NCI-H748 (cell line): ENCODE results near the gene PTPN9.
"Not testable (repeated sequence)": the region's sequence is repeated elsewhere in the genome, so short reads cannot be mapped to it uniquely, and the experiment has no call there.

Experiments
- DNase-seq: peaks from one replicate; lab custom pipeline; 2025; ENCODE audit not compliant: unreplicated experiment; lab: John Stamatoyannopoulos, UW

Gene PTPN9

DNA sequence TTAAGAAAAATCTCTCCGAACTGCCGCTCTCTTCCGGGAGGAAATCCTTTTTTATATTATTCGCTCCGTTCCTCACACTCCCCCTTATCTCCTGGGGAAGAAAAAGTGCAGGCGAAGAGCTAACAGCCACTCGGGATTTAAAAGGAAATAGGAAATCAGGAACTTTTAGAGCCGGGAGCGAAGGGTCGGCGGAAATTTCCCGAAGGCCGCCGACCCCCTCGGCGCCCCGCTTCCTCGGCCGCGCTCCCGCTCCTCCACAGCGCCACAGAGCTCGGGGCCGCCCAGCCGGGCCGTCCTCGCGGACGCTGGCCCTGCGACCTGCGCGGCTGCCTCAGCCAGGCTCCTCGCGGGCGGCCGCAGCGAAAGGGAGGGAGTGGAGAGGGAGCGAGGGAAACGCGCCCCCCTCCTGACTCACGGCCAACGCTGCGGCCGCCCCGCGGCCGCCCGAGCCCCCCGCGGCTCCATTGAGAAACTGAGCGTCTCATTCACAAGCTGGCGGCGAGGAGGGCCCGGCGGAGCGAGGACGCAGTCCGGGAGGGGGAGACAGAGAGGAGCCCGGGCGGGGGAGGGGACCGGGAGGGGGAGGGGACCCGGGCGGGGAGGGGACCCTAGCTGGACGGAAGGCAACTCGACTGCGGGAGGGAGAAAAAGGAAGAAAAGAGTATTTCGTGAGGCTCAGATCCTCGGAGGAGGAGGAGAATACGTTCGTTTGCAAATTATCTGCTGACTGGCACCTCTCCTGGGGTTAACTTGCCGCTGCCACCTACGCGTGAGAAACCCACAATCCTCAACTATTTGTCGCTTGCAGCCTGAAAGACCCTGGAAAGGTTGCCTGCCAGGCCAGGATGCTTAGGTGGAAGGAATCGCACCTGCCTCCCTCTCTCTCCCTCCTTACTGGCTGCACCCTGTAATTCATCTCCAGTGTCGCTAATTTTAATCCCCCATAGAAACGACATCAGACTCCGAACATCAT lies at the start of gene PTPN9:
Gene PTPN9, minus strand, starts transcription at position 368 of the 973 bp plus-strand sequence. CDS start 539 bp downstream, outside the sequence.
- peak; percentile 86 for DNase-seq

DNA sequence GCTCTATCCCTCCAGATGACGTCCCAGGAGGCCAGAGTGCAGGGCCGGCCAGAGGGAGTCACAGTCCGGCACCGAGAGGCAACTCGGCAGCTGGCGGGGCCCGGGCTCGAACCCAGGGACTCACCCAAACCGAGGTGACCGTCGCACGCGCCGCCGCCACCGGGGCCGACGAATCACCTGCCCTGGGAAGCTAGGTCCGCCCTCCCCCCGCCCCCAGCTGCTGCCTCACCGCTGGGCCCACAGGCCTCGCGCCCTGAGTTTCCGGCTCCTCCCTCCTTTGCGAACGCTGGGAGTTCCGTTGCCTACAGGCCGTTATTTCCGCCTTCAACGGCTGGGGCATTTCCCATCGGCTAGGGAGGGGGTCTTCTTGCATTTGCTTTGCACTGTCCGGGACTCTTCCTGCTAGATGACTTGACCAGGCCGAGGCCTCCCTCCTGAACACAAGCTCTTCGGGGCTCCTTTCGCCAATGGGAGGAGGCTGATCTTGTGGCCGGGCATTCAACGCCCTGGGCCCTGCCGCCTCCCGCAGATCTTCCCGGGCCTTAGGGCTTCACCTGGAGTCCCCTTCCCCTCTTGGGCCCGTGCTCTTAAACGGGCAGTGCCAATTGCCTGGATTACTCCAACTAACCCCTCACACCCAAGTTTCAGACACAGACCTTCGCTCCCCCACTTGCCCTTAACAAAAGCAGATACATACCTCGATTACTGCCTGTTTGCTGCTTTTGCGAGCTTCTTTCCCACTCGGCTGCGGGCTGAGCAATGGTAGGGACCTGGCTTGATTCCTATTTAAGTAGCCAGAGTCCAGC lies 46.6 kb upstream of the PTPN9 start, which contains the start of gene SNUPN:
Gene SNUPN, minus strand, starts transcription at position 184 of the 806 bp plus-strand sequence. CDS start 4,674 bp downstream, outside the sequence.
- peak; percentile 77 for DNase-seq

DNA sequence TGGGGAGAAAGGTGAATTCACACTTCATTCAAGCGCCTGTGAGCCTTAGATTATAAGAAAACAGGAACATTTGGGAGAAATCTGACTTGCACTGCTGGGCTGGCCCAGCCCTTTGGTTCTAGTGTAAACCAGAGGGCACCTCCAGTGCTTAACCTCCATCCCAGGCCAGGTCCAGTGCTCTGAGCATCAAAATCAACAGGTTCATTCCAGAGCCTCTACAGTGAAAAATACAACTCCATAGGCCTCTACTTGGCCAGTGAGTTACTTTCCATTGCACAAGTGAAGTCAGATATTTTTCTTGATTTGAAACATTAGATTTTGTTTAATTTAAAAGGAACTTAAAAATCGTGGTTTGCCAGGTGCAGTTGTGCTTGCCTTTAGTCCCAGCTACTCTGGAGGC lies 43.4 kb upstream of the PTPN9 start:
- no peak for DNase-seq

DNA sequence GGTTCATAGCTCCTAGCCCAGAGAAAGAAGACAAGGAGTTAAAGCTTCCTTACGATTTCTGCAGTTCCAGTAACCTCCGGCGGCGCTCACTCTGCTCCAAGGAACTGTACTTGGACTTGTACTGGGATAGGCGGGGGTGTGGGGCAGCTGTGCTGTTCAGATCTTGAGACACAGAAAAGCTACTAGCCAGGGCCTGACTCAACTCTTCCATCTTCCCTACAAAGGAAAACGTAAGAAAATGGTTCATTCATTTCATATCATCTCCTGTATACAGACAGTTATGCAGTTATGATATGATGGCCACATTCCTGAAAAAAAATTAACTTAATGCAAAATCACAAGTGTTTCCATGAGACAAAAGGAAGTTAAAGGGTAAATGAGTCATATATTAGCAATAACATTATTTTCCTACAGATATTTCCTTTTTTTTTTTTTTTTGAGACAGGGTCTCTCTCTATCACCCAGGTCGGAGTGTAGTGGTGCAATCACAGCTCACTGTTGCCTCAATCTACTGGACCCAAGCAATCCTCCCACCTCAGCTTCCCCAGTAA lies 41.8 kb upstream of the PTPN9 start:
- DNase-seq, result no peak

DNA sequence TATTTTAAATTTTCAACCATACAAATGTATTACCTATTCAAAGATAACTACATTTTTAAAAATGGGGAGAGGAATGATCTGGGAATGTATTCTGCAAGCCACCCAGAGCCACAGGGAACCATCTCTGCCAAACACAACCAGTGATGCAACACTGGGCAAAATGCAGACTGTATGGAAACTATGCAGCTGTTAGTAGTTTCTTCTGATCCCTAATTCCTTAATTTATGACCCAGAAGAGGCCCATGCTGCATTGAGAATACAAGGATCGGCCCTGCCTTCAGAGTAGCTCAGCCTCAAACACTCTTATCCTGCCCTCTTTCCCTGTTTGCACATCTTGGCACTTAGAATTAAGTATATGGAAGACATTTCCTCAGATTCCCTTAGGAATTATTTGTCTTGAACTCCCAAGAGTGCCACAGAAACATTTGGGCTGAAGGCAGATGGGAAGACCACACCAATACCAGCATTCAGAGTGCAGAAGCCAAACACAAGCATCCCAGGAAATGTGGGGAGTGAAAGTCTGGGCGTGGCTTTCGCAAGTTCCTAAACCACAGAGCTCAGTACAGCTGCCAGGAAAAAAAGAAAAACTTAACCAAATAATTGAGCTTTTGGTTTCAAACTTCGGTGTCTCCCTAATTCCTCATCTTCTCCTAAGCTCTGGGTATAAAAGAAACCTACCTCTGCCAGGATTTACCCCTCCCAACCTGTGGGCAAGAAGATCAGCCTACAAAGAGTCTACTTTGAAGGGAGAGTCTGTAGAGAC lies 41.1 kb upstream of the PTPN9 start:
- DNase-seq, result no peak

DNA sequence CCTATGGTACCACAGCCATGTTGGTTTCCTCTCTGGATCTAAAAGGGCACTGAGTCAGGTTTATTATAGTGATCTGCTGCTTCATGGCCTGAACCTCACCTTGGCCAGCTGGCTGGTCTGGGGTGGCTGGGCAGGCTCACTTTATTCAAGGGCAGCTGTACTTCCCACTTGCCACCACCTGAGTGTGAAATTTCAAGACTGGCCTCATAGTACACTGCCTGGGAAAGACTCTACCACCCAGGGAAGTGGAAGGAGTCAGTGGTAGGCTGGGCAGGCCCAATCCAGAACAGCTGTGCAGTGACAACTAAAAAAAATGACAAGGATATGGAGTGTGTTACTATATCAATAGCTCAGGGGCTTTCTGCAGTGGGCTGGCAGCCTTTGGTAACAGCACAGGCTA lies 37.7 kb upstream of the PTPN9 start:
- no peak for DNase-seq

DNA sequence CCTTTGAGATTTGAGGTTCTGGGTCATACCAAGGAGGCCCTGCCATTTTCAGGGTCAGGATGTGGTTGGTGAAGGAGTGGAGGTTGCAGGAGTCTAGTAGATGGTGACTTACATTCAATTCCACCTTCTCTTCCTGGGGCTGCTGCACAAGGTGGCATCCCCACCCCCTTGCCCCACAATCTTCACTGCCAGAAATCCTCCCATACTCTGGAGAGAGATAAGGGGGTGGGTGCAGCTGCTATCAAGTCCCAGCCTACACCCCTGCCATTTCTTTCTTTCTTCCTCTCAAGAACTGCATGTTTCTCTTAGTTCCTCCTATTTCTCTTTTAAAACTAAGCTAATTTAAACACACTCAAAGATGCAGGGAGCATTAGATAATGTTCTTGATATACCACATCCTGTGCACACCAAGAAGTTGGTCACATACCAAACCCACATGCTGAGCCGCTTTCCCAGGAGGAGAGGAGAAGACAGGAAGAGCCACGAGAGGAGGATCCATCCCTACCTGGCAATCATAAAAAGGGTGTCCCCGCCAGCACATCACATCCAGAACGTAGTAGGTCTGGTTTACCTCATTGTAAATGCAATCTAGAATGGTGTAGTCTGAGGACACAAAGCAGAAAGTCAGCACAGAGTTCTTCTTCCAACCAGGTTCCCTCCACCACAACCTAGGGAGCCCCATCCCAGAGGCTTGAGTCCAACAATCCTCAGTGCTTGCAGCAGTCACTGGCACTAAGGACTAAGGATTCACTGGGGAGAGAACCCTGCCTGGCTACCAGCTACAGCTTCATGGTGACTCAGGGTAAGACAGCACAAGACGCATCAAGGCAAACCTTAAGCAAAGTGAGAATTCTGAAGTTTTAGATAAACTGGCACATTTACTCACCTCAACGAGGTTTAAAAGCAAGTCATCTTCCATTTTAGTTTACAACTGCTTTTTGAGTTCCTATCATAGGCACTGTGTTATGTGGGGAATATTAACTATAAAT lies 27.9 kb upstream of the PTPN9 start:
- DNase-seq, result no peak

DNA sequence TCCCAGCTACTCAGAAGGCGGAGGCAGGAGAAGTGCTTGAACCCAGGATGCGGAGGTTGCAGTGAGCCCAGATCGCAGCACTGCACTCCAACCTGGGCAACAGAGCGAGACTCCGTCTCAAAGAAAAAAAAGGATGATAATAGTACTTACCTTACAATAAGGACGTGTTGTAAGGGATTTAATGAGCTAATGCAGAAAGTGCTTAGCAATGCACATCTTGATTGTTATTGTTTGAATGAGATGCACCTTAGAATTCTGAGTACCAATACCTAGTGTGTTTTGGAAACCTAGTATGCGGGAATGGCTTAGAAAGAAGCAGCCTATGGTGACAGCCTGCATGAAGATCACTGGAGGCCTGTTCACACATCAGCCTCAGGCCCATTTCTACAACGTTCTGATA lies 26.9 kb upstream of the PTPN9 start:
- no peak for DNase-seq

DNA sequence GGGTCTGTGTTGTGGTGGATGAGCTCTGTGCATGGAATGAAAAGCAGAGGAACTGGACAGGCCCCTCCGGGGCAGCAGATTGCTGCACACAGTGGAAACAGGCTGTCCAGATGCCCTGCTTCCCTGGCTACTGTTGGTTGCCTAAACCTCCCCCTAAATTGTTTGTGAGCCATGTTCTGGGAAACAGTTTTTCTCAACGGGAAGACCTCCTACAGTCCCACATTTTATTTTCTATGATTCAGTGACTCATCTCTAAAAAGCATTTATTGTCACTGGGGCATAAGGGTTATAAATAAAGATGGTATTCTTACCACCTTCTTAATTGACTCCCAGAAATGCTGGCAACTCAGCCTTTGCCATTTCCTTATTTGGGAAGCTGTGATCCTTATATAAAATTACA lies 20.3 kb upstream of the PTPN9 start:
- no peak for DNase-seq

DNA sequence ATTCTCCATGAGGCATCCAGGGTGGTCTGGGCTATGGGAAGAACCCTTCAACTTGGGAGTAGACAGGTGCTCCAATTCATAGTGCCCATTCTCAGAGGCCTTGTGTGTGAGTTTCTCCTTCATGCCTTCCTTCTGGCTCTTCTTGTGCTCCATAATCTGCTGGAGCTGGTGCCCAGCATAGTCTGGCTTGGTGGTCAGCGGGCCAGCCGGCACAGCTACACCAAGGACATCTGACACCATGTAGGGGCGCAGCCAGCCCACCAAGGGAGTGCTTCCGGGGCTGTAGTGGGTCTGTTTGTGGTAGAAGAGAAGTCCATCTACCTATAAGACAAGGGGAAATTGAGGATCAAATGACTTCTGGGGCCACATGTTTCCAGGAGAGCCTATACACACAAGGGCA lies 19.2 kb upstream of the PTPN9 start:
- no peak for DNase-seq

DNA sequence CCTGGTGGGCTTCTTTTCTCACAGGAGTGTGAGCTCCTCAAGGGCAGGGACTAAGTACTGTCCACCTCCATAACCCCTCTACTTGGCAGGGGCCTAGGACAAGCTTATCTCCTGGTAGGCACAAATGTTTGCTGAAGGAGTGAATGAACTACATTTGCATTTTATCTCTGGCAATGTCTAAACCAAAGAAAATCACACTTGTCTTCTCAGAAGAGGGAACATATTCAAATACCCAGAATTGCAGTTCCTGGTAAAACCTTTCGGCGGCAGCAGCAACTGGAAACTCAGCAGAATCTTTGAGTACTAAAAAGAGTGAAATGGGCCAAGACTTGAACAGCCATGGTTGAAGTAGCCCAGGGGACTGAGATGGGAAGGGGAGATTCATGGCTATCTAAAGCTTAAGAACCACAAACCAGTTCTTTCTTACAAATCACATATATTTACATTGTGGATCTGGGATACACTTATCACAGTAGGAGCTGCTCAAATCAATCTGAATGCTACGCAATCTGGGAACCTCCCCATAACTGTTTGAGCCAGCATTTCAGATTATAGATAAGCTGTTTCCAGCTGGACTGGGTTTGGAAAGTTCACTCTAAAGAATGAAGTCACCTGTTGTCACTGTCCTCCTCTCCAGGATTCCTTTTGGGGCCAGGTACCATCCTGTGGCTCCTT lies 18.7 kb upstream of the PTPN9 start:
- DNase-seq, result no peak

DNA sequence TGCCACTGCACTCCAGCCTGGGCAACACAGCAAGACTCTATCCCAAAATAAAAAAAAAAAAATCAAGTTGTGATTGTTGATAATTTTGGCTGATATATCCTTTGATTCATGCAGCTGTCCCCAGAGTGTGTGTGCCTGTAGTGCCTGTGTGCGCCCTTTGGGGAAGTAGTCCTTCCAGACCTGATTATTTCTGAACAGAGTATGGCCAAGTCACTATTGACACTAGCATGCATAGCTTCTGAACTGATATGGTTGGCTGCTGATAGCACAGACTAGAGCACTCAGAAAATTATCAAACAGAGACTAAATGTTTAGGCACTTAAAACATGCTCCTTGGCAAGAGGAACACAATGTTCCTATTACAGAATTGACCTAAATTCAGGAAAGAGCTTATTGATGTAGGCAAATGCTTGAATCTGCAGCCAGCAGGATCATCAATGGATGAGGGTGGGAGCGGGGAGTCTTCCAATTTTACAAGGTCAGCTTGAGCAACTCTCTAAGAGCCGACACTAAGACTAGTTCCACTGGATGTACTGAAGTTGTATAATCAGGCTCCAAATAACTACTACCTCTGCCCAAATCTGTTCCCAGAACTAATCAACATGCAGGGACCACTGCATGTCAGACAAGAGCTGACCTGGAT lies 17.7 kb upstream of the PTPN9 start:
- no peak for DNase-seq

DNA sequence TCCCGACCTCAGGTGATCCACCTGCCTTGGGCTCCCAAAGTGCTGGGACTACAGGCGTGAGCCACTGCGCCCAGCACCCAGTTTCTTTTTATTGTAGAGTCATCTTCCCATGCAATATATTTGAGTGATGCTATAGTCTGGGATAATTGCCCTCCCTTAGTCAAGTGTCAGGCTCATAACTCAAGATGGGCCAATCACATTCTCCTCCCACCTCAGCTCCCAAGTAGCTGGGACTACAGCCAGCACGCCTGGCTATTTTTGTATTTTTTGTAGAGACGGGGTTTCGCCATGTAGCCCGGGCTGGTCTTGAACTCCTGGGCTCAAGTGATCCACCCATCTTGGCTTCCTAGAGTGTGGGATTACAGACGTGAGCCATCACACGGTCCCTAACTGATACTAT lies 15.2 kb upstream of the PTPN9 start:
- DNase-seq, result no peak

DNA sequence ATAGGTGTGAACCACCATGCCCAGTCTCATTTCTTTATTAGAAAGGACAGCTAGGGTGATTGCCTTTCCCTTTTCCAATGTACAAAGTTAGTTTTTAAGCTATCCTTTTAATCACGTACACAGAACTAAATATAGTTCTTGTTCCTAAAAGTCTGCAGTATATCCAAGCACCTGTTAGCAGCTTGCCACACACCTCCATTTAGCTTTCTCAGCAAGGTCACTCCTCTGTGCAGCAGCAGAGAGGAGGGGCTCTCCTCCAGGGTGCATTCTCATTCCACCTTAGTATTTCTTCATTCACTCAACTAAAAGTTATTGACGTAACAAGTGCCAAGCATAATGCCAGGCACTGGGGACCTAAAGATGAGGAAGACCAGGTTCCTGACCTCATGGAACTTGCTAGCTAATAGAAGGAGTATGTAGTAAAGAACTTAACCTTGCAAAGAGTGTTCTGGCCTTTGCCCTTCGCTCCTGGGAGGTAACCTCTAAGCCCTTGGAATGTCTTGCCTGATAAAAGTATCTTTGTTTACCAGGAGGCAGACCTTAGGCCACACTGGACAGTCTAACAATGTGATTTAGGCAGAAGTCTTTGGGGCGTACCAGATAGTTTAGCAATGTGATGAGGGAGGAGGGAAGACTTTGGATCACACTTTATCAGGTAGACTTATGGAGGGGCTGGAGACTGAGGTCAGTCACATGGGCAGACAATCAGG lies 12.7 kb upstream of the PTPN9 start:
- DNase-seq, result no peak

DNA sequence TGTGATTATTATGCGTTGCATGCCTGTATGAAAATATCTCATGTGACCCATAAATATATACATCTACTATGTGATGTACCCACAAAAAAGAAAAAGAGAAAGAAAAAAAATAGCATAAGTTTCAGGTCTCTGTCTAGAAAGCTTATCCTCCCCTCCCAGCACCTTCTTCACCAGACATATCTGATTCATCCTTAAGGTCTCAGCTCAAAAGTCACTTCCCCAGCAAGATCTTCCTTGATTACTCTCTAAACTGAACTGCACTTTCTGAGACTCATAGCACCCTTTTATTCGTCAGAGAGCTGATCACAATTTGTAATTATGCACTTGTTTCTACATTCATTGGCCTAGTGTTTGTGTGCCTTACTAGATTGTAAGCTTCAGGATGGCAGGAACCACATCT lies 11.1 kb upstream of the PTPN9 start:
- no peak for DNase-seq

DNA sequence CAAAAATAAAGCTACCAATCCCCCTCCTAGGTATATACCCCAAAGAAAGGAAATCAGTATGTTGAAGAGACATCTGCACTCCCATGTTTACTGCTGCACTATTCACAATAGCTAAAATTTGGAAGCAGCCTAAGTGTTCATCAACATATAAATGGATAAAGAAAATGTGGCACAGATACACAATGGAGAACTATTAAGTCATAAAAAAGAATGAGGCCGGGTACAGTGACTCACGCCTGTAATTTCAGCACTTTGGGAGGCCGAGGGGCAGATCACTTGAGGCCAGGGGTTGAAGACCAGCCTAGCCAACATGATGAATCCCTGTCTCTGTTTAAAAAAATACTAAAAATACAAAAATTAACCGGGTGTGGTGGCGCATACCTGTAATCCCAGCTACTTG lies 10.0 kb upstream of the PTPN9 start:
- no peak for DNase-seq

DNA sequence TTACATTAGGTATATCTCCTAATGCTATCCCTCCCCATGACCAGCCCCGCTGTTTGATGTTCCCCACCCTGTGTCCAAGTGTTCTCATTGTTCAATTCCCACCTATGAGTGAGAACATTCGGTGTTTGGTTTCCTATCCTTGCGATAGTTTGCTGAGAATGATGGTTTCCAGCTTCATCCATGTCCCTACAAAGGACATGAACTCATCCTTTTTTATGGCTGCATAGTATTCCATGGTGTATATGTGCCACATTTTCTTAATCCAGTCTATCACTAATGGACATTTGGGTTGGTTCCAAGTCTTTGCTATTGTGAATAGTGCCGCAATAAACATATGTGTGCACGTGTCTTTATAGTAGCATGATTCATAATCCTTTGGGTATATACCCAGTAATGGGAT lies 7.3 kb upstream of the PTPN9 start:
- DNase-seq, result not testable (repeated sequence)

DNA sequence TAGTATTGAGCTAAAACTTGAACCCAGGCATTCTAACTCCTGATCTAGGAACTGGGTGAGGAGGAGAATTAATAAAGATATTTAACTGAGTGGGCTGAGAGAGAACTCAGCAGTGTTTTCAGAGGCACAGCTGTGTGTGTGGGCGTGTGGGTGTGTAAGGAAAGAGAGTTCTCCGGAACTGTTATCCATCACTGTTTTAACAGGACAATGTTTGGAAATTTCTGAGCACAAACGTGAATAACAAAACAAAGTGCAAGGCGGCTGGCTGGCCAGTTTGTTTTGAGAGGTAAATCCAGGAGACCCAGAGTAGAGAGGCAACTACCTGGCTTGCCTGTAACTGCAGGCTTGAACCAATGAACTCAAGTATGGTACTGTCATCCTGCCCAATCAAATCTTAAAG lies 5.0 kb upstream of the PTPN9 start:
- DNase-seq, result no peak
